CD4-positive, alpha-beta memory T cell (primary cell): Measurements from ENCODE around the gene DGUOK. TPM values are rescaled to one million over a fixed set of nuclear protein-coding genes. Genes with fewer than 3 reads are reported as not detected.

Experiments
- CTCF ChIA-PET: fragments of 350-600 bp; sonication (Branson Sonifier 250); formaldehyde crosslinking; loops from one replicate; lab custom pipeline; 2021; ENCODE audit warnings: inconsistent platforms; ENCODE audit not compliant: partially characterized antibody; lab: Charles Lee
- POLR2A ChIA-PET: fragments of 350-600 bp; sonication (Branson Sonifier 250); formaldehyde crosslinking; loops from one replicate; lab custom pipeline; 2021; ENCODE audit not compliant: partially characterized antibody; lab: Charles Lee
- DNase-seq, 5 donors: peaks; one replicate each; pipeline versions ENCODE4 v3.0.0 to v3.0.0-alpha.2; 2020 to 2022; ENCODE audit warnings: mixed read lengths in 1 of 5
- H3K27ac ChIP-seq: one replicate; pipeline ENCODE4 v1.7.0; 2013; ENCODE audit warnings: low read depth, low read length
- H3K27me3 ChIP-seq: 2 replicates; pipeline ENCODE4 v1.7.0; 2013; ENCODE audit warnings: mild to moderate bottlenecking, low read length, moderate library complexity; ENCODE audit not compliant: insufficient read depth
- H3K36me3 ChIP-seq: 2 replicates; pipeline ENCODE4 v1.7.0; 2013; ENCODE audit warnings: mild to moderate bottlenecking, low read length, moderate library complexity; ENCODE audit not compliant: insufficient read depth
- H3K4me1 ChIP-seq: 2 replicates; pipeline ENCODE4 v1.7.0; 2013; ENCODE audit warnings: mild to moderate bottlenecking, low read length, moderate library complexity; ENCODE audit not compliant: insufficient read depth
- H3K4me3 ChIP-seq, 2 donors: one replicate each; pipeline ENCODE4 v1.7.0; 2013; ENCODE audit warnings: low read length in 2 of 2, mild to moderate bottlenecking in 1 of 2
- H3K9me3 ChIP-seq, 2 donors: one replicate each; pipeline ENCODE4 v1.7.0; 2013; ENCODE audit warnings: low read length in 2 of 2, control low read depth in 1 of 2; ENCODE audit not compliant: control insufficient read depth in 1 of 2
- H3K27ac Mint-ChIP-seq, 7 donors: one replicate each; pipeline ENCODE4 v1.8.0; 2020 to 2021; ENCODE audit warnings: mixed read lengths in 7 of 7, mild to moderate bottlenecking in 6 of 7, inconsistent platforms in 3 of 7, moderate library complexity in 3 of 7
- H3K27me3 Mint-ChIP-seq, 2 donors: one replicate each; pipeline ENCODE4 v1.8.0; 2020 to 2021; ENCODE audit warnings: mixed read lengths in 2 of 2
- H3K36me3 Mint-ChIP-seq, 2 donors: one replicate each; pipeline ENCODE4 v1.8.0; 2020 to 2021; ENCODE audit warnings: mixed read lengths in 2 of 2, inconsistent platforms in 1 of 2, mild to moderate bottlenecking in 1 of 2
- H3K4me1 Mint-ChIP-seq, 4 donors: one replicate each; pipeline ENCODE4 v1.8.0; 2020 to 2021; ENCODE audit warnings: mixed read lengths in 4 of 4, mild to moderate bottlenecking in 1 of 4
- H3K4me3 Mint-ChIP-seq, 8 donors: one replicate each; pipeline ENCODE4 v1.8.0; 2020 to 2021; ENCODE audit warnings: mixed read lengths in 8 of 8, mild to moderate bottlenecking in 7 of 8, moderate library complexity in 6 of 8, inconsistent platforms in 3 of 8
- H3K9me3 Mint-ChIP-seq, 8 donors: one replicate each; pipeline ENCODE4 v1.8.0; 2020 to 2021; ENCODE audit warnings: mixed read lengths in 8 of 8, mild to moderate bottlenecking in 5 of 8, inconsistent platforms in 3 of 8, moderate library complexity in 1 of 8
- intact Hi-C: fragments of 100-400 bp; cut with micrococcal nuclease; formaldehyde crosslinking; loops from one replicate; pipeline ENCODE4 v1.15.1; 2023
- polyA plus RNA-seq, 2 donors: library from polyadenylated mRNA; unstranded; fragments of 300-500 nt; fragmentation: Illumina TruSeq; gene quantifications; one replicate each; pipeline ENCODE4 v1.2.3, GENCODE V29; 2021
- total RNA-seq, 2 experiments: library from RNA; stranded (reverse); gene quantifications; one replicate each; pipeline ENCODE4 v1.2.3, GENCODE V29; 2021

DGUOK gene
- total and polyA plus RNA-seq, 4 experiments from 2014 or later: 52.2 to 199 (median 120) TPM

DNA sequence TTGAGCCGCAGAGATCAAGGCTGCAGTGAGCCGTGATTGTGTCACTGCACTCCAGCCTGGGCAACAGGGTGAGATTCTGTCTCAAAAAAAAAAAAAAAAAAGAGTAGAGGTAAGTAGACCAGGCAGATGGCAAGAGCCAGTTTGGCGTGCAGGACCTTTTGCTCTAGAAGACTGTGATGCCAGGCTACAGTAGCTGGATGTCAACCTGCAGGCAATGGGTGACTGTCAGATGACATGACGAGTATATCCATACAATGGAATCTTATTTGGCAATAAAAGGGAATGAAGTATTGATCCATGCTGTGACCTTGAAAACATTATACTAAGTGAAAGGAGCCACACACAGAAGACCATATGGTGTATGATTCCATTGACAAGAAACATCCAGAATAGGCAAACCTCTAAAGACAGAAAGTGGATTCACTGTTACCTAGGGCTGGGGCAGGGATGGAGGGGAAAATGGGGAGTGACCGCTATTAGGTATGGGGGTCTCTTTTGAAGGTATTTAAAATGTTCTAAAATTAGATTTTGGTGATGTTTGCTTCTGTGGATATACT lies 11.2 kb upstream of the DGUOK start:
- ChIA-PET POLR2A (no interaction called here), CTCF (no interaction called here)
- no peak overlapping the region for H3K27ac ChIP-seq
- no peak overlapping the region for H3K27ac Mint-ChIP-seq
- intact Hi-C loops: no loop called here
- H3K4me3 Mint-ChIP-seq: no peak overlapping the region
- H3K4me1 ChIP-seq: no peaks in the 10 kb centered on the region
- DNase-seq: no peak
- H3K9me3 Mint-ChIP-seq: no peaks in the 10 kb centered on the region
- no peaks in the 10 kb centered on the region for H3K36me3 ChIP-seq
- no peaks in the 10 kb centered on the region for H3K4me1 Mint-ChIP-seq
- no peaks in the 10 kb centered on the region for H3K27me3 ChIP-seq
- H3K27me3 Mint-ChIP-seq: no peaks in the 10 kb centered on the region
- H3K36me3 Mint-ChIP-seq: no peaks in the 10 kb centered on the region
- no peaks in the 10 kb centered on the region for H3K9me3 ChIP-seq
- H3K4me3 ChIP-seq: no peak overlapping the region

DNA sequence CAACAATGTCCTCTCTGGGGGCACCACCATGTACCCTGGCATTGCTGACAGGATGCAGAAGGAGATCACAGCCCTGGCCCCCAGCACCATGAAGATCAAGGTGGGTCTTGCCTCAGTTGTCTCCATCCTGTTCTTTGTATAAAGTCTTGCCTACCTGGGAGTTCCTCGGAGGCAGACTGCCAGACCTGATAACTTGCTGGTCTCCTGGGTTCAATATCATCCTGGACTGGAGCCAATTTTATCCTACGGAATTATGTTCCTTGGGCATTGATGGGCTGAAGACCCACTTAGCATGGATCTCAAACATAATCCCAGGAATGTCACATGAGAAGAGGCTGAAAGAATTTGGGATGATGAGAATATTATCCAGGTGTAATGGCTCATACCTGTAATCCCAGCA lies 10.0 kb upstream of the DGUOK start:
- H3K27ac Mint-ChIP-seq: no peak overlapping the region
- POLR2A ChIA-PET: no interaction called here
- DNase-seq: no peak
- H3K4me3 ChIP-seq: no peak overlapping the region
- H3K36me3 ChIP-seq: no peaks in the 10 kb centered on the region
- H3K27me3 Mint-ChIP-seq: no peaks in the 10 kb centered on the region
- CTCF ChIA-PET: no interaction called here
- no peaks in the 10 kb centered on the region for H3K27me3 ChIP-seq
- no peaks in the 10 kb centered on the region for H3K36me3 Mint-ChIP-seq
- no peak overlapping the region for H3K27ac ChIP-seq
- H3K9me3 Mint-ChIP-seq: no peaks in the 10 kb centered on the region
- no peaks in the 10 kb centered on the region for H3K9me3 ChIP-seq
- H3K4me1 Mint-ChIP-seq: no peaks in the 10 kb centered on the region
- intact Hi-C loops: no loop called here
- no peak overlapping the region for H3K4me3 Mint-ChIP-seq
- no peaks in the 10 kb centered on the region for H3K4me1 ChIP-seq

DNA sequence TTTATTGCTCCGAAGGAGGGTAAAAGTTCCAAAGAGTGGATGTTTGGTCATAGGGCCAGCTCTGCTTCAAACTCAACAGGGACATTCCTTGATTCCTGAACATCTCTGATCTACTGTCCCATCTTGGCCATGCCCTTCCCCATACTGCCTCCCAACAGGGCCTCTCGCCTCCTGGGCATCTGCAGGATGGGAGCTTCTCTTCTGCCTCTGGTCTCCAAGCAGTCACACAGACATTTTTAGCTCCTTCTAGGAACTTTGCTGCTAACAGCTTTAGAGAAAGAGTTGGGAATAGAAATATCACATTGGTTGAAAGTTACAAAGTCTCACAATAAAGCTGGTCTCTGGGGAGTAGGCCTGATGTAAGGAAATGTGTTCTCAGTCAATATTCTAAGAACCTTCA lies 9.4 kb upstream of the DGUOK start:
- Histone ChIP-seq H3K36me3 (no peaks in the 10 kb centered on the region), H3K27me3 (no peaks in the 10 kb centered on the region), H3K4me1 (no peaks in the 10 kb centered on the region), H3K9me3 (no peaks in the 10 kb centered on the region), H3K27ac (no peak overlapping the region), H3K4me3 (no peak overlapping the region)
- CTCF ChIA-PET: no interaction called here
- no peak overlapping the region for H3K27ac Mint-ChIP-seq
- H3K9me3 Mint-ChIP-seq: no peaks in the 10 kb centered on the region
- no peaks in the 10 kb centered on the region for H3K36me3 Mint-ChIP-seq
- H3K4me3 Mint-ChIP-seq: no peak overlapping the region
- POLR2A ChIA-PET: no interaction called here
- intact Hi-C loops: no loop called here
- no peak for DNase-seq
- H3K4me1 Mint-ChIP-seq: no peaks in the 10 kb centered on the region
- no peaks in the 10 kb centered on the region for H3K27me3 Mint-ChIP-seq

DNA sequence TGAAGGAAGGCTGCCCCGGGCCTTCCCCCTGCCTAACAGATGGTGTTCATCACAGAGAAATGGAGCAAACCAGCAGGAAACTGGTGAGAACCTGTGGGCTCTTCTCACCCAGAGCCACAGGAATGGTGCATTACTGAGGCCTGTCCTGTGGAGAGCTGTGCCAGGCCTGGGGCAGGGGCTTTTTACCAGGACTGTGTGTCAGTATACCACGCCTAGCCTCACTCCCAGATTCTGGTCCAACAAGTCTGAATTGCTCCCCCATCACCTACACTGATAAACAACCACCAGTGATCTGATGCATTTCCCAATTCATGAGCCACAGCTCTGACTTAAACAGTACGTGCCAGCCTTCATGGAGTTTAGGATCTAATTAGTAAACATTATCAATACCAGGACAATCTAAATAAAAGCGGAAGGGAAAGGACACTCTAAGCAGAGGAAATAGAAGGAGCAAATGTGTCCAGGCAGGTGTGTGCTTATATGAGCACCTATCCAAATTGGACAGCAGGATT lies 8.9 kb upstream of the DGUOK start:
- Mint-ChIP-seq H3K27me3 (no peaks in the 10 kb centered on the region), H3K4me1 (no peaks in the 10 kb centered on the region), H3K9me3 (no peaks in the 10 kb centered on the region), H3K36me3 (no peaks in the 10 kb centered on the region), H3K27ac (no peak overlapping the region), H3K4me3 (no peak overlapping the region)
- H3K9me3 ChIP-seq: no peaks in the 10 kb centered on the region
- no peaks in the 10 kb centered on the region for H3K4me1 ChIP-seq
- intact Hi-C loops: no loop called here
- POLR2A ChIA-PET: no interaction called here
- DNase-seq: no peak
- H3K27me3 ChIP-seq: no peaks in the 10 kb centered on the region
- CTCF ChIA-PET: no interaction called here
- H3K27ac ChIP-seq: no peak overlapping the region
- H3K4me3 ChIP-seq: no peak overlapping the region
- H3K36me3 ChIP-seq: no peaks in the 10 kb centered on the region

DNA sequence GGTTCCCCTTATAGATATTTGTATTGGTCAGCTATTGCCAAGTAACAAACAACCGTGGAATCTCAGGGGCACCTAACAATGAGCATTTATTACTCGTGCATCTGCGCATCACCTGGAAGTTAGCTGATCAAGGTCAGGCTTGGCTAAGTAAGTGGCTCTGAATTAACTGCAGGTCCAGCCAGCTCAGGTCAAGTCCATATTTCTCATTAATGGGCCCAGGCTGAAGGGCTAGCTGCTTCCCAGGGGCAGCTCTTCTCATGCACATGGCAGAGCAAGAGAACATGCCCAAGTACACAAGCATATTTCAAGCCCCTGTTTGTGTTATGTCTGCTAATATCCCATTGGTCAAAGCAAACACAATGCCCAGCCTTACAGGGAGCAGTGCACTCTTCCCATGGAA lies 7.8 kb upstream of the DGUOK start:
- DNase-seq: no peak
- no peaks in the 10 kb centered on the region for H3K4me1 Mint-ChIP-seq
- no peak overlapping the region for H3K4me3 ChIP-seq
- no peaks in the 10 kb centered on the region for H3K36me3 ChIP-seq
- H3K27ac ChIP-seq: no peak overlapping the region
- no peaks in the 10 kb centered on the region for H3K36me3 Mint-ChIP-seq
- intact Hi-C loops: no loop called here
- H3K27me3 Mint-ChIP-seq: no peaks in the 10 kb centered on the region
- H3K9me3 ChIP-seq: no peaks in the 10 kb centered on the region
- CTCF ChIA-PET: no interaction called here
- POLR2A ChIA-PET: no interaction called here
- H3K27me3 ChIP-seq: no peaks in the 10 kb centered on the region
- no peaks in the 10 kb centered on the region for H3K9me3 Mint-ChIP-seq
- no peaks in the 10 kb centered on the region for H3K4me1 ChIP-seq
- no peak overlapping the region for H3K27ac Mint-ChIP-seq
- no peak overlapping the region for H3K4me3 Mint-ChIP-seq

DNA sequence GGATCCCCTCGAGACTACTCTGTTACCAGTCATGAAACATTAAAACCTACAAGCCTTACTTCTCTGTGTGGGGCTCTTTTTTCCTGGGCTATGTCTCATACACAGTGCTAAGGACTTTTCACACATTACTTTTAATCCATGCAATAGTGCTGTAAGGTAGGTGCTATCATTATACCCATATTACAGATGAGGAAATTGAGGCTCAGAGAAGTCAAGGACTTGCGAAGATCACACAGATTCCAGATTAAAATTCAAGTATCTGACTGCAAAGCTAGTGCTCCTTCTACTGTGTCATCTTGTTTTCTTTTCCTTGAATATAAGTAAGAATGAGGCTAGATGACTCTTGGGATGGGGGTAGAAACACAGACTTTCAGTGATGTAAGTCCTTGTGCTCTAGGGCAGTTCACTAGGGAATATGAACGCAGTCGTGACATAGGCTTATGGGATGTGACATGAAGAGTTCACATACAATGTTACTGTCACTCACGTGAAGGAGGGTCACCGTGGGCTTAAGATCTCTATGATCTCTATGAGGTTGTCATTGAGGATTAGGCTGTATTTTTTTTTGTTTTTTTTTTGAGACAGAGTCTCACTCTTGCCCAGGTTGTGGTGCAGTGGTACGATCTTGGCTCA lies 7.0 kb upstream of the DGUOK start:
- Mint-ChIP-seq H3K4me1 (no peaks in the 10 kb centered on the region), H3K27me3 (no peaks in the 10 kb centered on the region), H3K27ac (no peak overlapping the region), H3K36me3 (no peaks in the 10 kb centered on the region), H3K9me3 (no peaks in the 10 kb centered on the region), H3K4me3 (no peak overlapping the region)
- intact Hi-C loops: loop anchor here (10.0 kb wide), 1 partner anchor 535 kb away; the partner anchor contains the start of genes INO80B and WBP1
- ChIA-PET CTCF (no interaction called here), POLR2A (no interaction called here)
- Histone ChIP-seq H3K4me1 (no peaks in the 10 kb centered on the region), H3K27ac (no peak overlapping the region), H3K4me3 (no peak overlapping the region), H3K36me3 (no peaks in the 10 kb centered on the region), H3K27me3 (no peaks in the 10 kb centered on the region), H3K9me3 (no peaks in the 10 kb centered on the region)
- no peak for DNase-seq

DNA sequence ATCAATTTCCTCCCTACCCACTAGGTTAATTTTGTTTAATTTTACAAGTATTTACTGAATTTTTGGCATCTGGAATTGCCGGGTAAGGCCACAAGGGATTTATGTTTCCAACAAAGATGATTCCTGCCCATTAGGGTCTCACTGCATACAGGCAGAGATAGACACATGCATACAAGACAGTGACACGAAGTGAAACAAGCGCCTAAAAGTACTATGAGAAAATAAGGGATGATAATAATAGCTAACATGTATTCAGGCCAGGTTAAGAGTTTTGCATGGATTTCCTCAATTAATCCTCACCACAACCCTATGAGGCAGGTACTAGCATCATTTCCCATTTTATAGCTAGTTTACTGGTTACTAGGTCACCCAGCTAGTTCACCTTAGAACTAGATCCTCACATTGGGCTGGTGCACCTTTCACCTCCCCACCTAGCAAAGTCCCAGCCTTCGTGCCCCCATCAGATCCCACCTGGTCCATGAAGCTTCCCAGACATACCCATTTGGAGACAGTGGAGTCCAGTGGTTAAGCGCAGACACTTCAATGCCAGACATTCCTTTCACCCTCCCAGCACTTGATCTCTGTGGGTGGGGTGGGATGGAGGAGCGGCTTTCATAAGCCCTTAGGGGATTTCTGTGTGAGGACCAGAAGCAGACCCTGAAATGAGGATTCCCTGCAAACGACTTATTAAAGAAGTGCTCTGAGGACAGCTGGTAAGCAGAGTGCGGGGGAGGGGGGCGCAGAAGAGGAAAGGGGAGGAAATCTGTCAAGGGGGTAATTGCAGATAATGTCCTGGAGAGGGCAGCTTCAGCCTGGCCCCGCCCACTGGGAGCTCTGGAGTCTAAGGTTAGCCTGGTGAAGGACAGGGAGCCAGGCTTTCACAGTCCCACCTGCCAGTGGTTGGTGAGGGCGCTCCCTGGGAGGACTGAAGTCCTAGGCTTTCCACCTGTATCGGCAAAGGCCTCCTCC lies 5.8 kb upstream of the DGUOK start:
- intact Hi-C loops: loop anchor here (10.0 kb wide), 1 partner anchor 534 kb away; the partner anchor contains the start of genes INO80B and WBP1
- Histone ChIP-seq H3K27me3 (no peaks in the 10 kb centered on the region), H3K9me3 (no peaks in the 10 kb centered on the region), H3K4me1 (peaks cover 2% of the 10 kb centered on the region), H3K36me3 (no peaks in the 10 kb centered on the region), H3K27ac (no peak overlapping the region), H3K4me3 (no peak overlapping the region)
- H3K9me3 Mint-ChIP-seq: no peaks in the 10 kb centered on the region
- peak overlapping the region in 3 of 7 donors; percentile 37 to 74 (median 51) for H3K27ac Mint-ChIP-seq
- peak in 2 of 5 donors; percentile 22 to 25 for DNase-seq
- H3K36me3 Mint-ChIP-seq: no peaks in the 10 kb centered on the region
- H3K4me3 Mint-ChIP-seq: no peak overlapping the region
- H3K27me3 Mint-ChIP-seq: no peaks in the 10 kb centered on the region
- POLR2A ChIA-PET: interaction anchor here (1.1 kb wide), 1 partner anchor 9 kb away, joined by 3 read pairs; no protein-coding TSS in a partner anchor
- peaks cover 0 to under 1% (median under 1%) of the 10 kb centered on the region in 4 donors for H3K4me1 Mint-ChIP-seq
- CTCF ChIA-PET: interaction anchor here (1.0 to 1.6 kb wide), 5 partner anchors 9 to 226 kb away, joined by 3 to 7 read pairs (median 4); no protein-coding TSS in a partner anchor
